ENCODE data around the gene FBXW8.
"Not testable (repeated sequence)": the region's sequence is repeated elsewhere in the genome, so short reads cannot be mapped to it uniquely, and the experiment has no call there.

Gene FBXW8

DNA sequence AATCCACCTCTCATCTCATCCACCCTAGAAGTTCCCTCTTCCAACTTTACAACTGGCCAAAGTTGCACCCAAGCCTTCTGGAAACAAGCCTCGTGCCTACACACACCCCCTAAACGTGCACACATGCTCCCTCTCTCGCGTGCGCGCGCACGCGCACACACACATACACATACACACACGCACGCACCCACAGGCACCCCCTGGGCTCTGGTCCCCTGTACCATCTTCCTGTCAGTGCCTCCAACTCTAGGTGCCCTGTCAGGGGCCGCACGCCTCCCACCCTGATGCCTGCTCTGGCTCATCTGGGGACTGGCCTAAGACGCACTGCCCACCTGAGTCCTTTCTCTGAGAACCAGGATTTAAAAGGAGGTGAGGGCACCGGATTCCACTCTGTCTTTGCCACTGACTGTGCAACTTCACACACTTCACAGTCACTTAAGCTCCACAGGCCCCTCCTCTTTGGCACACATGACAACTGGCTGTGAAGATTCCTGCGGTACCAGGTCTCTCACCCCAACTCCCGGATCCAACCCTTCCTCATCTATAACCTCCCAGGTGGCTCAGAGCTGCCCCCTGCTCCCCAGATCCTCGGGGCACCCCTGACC is 142.9 kb downstream of the FBXW8 start:
- no peak for DNase-seq (ENCODE audit: low spot score)

DNA sequence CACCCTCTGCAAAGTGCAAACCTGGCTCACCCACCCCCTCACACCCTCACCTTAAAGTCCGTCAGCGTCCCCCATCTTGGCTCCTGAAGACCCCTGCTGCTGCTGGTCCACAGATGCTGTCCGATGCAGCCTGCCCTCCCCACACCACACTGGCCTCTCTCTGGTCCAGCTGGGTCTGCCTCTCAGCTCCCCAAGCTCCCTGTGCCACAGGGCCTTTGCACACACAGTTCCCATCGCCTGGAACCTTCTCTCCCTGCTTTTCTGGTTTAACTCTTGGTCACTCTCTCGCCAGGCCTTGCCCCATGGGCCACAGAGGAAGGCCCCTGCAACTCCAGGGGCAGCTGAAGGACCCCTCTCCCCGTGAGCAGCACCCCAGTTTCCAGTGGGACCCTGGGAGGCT is 143.5 kb downstream of the FBXW8 start:
- DNase-seq (ENCODE audit: low spot score): no peak

DNA sequence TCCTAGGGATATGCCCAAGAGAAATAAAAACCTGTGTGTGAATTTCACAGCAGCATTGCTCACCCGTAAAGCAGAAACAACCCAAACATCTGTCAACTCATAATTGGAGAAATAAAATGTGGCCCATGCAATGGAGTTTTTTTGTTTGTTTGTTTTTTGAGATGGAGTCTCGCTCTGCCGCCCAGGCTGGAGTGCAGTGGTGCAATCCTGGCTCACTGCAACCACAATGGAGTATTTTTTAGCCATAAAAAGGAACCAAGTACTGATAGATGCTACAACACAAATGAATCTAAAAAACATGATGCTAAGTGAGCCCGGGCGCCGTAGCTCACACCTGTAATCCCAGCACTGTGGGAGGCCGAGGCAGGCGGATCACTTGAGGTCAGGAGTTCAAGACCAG is 146.9 kb downstream of the FBXW8 start:
- not testable (repeated sequence) for DNase-seq (ENCODE audit: low spot score)

DNA sequence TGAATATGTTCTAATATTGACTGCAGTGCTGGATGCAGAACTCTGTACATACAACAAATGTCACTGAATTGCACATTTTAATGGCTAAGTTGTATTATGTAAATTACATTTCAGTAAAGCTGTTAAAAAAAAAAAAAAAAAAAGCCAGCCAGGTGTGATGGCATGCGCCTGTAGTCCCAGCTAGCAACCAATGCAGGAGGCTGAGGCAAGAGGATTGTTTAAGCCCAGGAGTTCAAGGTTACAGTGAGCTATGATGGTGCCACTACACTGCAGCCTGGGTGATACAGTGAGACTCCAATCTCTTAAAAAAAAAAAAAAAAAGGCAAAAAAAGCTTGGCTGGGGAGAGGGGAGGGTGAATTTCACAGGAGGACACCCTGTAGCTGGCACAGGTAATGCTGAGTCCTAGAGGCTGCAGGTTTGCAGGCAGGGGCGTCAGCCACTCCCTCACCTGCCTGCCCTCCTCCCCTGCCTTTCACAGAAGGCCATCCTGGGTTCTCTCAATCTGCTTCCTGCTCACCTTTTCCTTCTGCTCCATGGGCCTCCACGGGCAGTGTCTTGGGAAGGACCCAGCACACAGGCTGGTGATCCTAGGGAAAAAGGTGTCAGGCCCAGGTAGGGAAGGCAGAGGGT is 147.8 kb downstream of the FBXW8 start:
- no peak for DNase-seq (ENCODE audit: low spot score)

DNA sequence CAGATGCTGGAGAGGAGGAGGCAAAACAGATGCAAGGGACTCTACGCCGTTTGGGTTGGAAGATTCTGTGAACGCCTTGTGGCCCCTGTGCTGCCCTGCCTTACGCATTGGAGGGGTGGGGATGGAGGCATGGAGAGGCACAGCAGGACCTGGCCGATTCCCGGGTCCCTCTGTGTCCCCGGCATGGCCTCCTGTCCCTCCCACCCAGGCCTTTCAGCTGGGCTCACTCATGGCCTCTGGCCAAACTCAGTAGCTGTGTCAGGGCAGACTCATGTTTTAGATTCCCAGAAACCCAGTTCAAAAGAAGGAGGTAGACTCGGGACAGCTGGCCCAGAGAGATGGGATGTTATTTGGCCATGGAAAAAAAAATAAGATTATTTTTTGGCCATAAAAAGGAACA is 148.4 kb downstream of the FBXW8 start:
- DNase-seq (ENCODE audit: low spot score): no peak

DNA sequence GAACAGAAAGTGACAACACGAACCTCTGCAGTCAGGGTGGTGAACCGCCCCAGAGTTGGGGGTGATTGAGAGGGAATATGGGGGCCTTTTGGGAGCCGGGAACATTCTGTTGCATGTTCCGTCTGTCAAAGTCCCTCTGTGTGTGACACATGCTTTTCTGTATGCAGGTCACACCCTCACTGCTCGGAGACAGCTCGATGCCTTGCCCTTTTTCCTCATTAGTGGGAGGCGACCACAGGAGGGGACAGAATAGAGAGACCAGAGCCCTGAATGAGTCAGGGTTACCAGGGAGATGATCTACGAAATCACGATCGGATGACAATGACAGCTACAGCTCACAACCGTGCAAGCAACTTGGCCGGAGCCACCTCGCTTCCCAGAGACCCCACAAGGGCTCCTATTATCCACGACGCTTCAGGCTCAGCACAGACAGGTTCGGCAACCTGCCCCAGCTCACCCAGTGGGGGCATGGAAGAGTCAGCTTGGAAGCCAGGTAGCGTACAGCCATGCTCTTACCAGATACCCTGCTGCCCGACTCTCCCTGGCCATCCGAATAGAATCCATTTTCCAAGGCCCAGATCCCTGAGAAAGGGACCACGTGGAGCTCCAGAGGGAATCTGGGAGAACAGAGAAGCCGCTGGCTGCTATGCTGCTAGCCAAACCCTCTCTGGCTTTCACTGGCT is 149.6 kb downstream of the FBXW8 start:
- no peak for DNase-seq (ENCODE audit: low spot score)

DNA sequence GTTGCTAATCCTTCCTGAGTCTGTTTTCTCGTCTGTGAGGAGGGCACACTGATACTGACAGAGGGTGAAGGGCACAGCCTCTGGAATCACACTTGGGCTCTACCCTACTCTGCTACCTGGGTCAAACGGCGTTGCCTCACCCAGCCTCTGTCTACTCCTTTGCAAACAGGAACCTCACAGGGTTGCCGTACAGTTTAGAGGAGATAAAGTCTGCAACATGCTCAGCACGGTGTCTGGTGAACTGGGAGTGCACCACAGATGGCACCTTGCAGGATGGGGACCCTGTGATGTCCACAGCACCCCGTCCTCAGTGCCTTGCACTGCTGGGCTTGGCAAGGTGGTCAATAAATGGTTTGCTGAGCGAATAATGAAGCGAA is 150.2 kb downstream of the FBXW8 start:
- DNase-seq (ENCODE audit: low spot score): no peak

DNA sequence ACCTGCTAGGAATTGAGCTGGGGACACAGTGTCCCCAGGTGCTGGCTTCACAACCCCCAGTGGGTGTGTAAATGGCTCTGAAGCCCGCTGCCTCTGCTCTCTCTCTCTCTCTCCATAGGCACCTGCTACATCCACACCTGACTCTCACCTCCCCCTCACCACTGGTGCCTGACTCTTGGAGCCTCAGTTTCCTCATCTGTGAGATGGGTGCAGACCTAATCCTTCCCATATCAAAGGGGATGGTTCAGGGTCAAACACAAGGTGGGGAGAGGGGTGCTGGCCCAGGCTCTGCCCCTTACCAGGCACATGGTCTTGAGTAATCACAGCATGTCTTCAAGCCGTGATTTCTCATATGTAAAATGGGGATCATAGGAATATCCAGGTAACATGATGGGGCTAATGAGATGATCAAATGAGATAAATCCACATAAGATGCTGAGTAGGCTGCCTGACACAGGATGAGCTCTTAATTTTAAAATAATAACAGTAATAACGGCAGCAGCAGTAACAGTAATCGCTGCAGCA is 150.9 kb downstream of the FBXW8 start:
- no peak for DNase-seq (ENCODE audit: low spot score)

DNA sequence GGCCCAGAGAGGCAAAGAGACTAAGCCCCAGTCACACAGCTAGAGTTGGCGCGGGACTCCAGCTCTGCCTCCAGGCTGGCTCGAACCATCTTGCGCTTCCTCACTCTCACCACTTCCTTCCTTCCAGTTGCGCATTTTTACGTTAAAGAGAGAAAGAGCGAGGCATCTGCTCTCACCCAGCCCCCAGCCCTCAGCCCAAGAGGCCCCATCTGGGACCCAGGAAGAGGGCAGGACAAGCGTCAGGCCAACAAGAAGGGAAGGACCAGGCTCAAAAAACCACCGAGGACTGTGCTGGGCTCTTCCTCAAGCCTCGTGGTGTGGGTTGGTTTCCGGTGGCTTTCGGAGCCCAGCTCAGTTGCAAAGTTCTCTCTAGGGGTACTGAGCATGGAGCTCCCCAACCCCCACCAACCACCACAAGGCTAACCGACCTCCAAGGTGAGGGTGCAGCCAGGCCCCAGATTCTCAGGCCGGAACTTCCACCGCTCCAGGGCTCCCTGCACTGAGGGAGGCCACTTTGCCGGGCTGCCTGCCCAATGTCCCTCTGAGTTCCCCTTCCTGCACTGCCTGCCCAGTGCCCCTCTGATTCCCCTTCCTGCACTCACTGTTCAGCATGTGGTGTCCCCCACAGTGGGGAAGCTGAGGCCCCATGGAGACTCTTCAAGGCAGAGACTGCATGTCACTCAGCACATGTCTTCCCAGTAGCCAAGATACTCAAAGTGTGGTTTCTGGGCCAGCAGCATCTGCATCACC is 152.6 kb downstream of the FBXW8 start:
- DNase-seq (ENCODE audit: low spot score): peak; percentile 42

DNA sequence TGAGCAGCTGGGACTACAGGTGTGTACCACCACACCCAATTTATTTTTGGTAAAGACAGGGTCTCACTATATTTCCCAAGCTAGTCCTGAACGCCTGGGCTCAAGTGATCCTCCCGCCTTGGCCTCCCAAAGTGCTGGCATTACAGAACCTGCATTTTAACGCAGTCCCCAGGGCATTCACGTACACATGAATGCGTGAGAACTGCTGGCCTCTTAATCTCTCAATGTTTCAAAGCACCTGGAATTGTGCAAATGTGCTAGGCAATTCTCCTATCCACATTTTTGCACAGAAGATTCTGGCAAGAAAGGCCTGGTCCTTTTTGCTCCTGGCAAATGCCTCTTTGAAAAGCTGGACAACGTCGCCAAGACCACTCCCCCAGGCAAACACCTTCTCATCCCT is 153.3 kb downstream of the FBXW8 start:
- DNase-seq (ENCODE audit: low spot score): no peak

DNA sequence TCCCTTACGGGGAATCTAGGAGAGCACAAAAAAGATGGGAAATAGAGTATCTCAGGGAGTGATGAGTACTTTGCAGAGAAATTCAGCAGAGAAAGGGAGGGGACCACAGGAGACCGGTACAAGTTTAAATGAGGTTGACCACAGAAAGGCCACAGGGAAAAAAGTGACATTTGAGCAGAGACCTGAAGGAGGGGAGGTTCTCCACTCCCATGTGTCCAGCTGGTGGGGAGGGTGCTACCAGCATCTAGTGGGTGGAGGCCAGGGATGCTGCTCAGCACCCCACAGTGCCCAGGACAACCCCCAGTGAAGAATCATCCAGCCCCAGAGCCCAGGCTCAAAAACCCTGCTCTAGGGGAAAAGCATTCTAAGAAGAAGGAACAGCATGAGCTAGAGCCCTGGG is 153.8 kb downstream of the FBXW8 start:
- no peak for DNase-seq (ENCODE audit: low spot score)

DNA sequence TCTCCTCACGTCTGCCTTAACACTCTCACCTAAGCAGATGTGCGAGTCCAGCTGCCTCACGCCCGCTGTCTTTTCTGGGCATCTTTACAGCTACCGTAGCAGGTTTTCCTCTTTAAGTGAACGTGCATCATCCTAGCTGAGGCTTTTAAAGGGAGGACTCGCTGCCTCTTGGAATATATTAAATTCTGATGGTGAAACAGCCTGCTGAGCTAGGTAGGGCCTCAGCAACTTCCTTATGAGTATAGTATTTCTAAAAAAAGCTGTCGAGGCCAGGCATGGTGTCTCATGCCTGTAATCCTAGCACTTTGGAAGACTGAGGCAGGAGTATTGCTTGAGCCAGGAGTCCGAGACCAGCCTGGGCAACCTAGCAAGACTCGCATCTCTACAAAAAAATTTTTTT is 156.3 kb downstream of the FBXW8 start:
- DNase-seq (ENCODE audit: low spot score): no peak

DNA sequence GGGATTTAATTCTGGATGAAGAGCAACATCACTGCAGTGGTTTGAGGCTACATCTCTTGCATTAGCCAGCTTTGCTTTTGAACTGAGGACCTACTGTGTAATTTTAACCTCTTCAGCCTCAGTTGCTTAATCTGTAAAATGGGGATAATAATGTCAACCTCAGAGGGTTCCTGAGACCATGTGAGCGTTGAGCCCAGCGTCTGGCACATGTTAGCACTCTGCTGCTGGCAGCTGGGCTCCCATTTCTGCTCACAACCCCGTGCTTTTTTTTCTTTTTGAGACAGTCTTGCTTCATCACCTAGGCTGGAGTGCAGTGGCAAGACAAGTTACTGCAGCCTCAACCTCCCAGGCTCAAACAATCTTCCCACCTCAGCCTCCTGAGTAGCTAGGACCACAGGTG is 156.9 kb downstream of the FBXW8 start:
- no peak for DNase-seq (ENCODE audit: low spot score)

DNA sequence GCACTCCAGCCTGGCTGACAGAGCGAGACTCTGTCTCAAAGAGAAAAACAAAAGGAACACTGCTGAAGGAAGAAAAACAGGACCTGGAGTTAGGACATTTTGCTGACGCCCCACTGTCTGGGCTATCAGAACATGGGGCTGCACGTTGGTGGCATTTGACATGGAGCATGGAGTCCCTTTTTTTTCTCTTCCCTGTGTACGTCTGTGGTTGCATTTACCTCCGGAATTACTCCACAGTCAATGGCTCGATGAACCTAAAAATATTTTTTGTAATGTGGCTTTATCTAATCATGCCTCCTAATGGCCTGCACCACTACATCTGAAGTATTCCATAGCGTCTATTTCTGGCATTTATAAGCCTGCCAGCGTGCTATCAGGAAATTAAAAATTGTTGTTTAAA is 157.7 kb downstream of the FBXW8 start:
- DNase-seq (ENCODE audit: low spot score): no peak

DNA sequence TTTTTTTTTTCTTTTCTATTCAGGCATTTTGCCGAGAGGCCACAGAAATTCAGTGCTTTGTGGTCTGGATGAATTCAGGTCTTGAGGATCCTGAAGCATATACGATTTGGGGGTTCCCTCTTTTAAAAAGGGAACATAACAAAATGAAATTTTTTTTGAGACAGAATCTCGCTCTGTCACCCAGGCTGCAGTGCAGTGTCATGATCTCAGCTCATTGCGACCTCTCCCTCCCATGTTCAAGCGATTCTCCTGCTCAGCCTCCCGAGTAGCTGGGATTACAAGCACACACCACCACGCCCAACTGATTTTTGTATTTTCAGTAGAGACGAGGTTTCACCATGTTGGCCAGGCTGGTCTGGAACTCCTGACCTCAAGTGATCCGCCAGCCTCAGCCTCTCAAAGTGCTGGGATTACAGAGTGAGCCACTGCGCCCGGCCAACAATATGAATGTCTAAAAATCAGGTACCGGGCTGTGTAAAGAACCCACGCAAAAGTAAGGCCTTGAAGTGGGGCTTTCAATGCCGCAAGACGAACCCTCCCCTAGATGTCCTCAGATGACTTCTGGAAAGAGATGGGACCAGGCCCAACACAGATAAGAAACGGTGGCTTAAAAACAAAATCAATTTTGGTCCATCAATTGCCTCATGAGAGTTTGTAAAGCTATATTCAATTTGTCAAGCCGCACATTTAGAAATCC is 158.5 kb downstream of the FBXW8 start:
- no peak for DNase-seq (ENCODE audit: low spot score)

DNA sequence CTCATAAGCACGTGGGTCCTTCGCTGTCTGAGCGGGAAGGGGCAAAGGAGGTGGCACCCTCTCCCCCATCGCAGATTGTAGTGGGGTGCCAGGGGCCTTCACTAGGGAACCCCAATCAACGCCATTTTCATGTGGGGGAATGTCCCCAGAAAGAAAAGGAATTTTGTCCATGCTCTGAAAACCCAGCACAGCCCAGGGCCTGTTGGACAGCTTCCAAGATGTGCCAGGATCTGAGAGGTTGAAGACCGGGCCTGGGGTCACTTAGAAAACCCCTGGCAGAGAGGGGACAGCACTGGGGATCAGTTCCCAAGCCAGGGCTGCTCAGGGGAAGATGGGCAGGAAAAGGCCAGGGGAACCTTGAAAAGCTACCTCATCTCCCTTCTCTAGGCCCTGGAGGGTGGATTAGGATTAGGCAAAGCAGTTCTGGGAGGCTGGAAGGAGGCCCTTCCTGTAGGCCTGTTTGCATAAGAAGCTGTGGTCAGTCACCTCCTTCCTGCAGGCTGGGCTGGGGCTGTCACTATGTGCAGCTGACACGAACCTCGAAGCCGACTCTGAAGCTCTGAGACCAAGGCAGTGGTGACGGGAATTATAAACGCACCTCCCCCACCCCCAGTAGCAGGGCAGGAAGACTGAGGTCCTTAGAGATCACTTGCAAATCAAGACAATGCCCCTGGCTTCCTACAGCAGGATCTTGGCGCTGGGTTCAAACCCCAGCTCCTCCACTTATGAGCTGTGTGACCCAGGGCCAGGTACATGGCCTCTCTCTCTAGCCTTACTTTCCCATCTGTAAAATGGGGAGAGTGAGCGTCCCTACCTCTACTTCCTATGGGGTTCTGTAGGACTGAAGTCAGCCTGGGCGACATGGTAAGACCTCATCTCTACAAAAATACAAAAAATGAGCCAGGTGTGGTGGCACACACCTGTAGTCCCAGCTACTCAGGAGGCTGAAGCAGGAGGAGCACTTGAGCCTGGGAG is 159.5 kb downstream of the FBXW8 start:
- no peak for DNase-seq (ENCODE audit: low spot score)

DNA sequence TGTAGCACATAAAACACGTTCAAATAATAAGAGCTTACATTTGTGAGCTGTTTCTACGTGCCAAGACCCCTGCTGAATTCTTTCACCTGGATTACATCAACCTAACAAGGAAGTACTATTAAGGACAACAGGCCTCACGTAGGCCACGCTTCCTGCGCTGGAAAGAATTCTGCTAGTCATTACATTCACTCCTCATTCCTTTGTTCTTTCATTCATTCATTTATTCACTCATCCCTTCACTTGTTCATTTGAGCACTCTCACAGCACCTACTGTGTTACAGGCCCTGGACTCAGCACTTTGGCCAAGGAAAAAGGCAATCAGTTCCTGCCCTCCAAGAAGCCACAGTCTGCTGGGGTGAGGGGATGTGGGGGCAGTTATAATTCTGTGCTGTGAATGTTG is 160.3 kb downstream of the FBXW8 start:
- DNase-seq (ENCODE audit: low spot score): no peak

DNA sequence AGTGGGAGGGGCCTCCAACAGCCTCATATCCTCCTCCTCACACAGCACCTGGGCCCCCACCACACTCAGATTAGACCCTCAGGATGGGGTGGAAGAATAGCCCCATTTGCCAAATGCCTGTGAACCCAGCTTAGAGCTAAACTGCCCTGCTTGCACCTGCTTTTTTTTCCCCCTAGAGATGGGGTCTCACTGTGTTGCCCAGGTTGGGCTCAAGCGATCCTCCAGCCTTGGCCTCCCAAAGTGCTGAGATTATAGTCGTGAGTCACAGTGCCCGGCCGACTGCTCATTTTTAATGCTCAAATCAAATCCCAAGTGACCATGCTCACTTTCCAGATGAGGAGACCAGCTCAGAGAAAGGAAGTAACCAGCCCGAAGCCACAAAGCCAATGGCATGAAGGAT is 161.4 kb downstream of the FBXW8 start:
- no peak for DNase-seq (ENCODE audit: low spot score)

DNA sequence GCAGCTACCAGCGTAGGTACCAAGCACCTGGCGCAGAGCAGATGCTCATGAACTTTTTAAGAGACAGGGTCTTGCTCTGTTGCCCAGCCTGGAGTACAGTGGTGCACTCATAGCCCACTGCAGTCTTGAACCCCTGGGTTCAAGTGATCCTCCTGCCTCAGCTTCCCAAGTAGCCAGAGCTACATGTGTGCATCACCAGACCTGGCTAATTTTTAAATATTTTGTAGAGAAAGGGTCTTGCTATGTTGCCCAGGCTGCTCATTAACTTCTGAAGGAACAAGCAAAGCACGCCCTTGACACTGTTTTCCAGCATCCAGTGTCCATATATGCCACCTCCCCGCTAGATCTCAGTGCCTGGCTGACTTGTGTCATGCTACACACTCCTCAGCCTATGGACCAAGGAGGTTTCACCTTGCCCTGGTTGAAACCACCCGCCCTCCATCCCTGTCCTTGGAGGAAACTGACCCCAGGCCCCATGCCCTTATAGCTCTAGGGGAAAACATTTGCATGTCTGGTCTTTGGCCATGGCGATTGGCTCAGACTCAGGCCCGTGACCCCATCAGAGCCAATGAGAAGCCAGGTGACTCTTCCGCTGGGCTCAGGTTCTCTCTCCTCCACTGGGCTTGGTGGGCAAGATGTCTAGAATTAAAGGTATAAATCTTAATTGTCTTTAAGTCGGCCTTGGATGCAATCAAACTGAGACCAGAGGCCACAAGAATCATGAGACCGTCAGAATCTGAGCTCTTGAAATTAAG is 162.2 kb downstream of the FBXW8 start:
- no peak for DNase-seq (ENCODE audit: low spot score)

DNA sequence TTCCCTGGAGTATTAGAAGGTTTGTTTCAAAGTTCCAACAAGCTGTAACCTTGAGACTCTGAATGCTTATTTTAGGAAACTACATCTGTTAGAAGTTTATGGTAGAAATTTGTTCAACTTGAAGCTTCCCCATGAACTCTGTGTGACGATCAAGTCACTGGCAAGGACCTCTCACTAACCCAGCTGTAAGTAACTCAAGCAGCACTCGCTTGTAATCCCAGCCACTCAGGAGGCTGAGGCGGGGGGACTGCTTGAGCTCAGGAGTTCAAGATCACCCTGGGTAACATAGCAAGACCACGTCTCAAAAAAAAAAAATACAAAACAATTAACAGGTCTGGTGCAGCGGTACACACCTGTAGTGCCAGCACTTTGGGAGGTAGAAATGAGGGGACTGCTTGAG is 162.9 kb downstream of the FBXW8 start:
- no peak for DNase-seq (ENCODE audit: low spot score)
